OCI-LY3 (cell line): Measurements from ENCODE around the gene PRKX.

Experiments
- CTCF ChIP-seq: fragments of 200-600, 300-600 bp; sonication (generic); IDR thresholded peaks from 2 replicates; pipeline ENCODE4 v1.5.1; 2014; ENCODE audit warnings: antibody characterized with exemption, low read length, low read depth
- EZH2phosphoT487 ChIP-seq: fragments of 200-600 bp; shearing (Covaris generic); IDR thresholded peaks from 2 replicates; pipeline ENCODE4 v1.6.1; 2018; ENCODE audit warnings: antibody characterized with exemption, mixed run types, low read depth

- TF ChIP-seq CTCF (no peak), EZH2phosphoT487 (no peak)
These were observed 30.5 kb upstream of the PRKX start for GRCh38 chrX:3743801-3744439.
